Cortex of kidney (tissue), 1 donor: Measurements from ENCODE around the gene COA7.
"Not testable (repeated sequence)": the region's sequence is repeated elsewhere in the genome, so short reads cannot be mapped to it uniquely, and the experiment has no call there.

Source experiments
- DNase-seq: peaks from one replicate; lab custom pipeline; 2025; lab: John Stamatoyannopoulos, UW

The COA7 gene

DNA sequence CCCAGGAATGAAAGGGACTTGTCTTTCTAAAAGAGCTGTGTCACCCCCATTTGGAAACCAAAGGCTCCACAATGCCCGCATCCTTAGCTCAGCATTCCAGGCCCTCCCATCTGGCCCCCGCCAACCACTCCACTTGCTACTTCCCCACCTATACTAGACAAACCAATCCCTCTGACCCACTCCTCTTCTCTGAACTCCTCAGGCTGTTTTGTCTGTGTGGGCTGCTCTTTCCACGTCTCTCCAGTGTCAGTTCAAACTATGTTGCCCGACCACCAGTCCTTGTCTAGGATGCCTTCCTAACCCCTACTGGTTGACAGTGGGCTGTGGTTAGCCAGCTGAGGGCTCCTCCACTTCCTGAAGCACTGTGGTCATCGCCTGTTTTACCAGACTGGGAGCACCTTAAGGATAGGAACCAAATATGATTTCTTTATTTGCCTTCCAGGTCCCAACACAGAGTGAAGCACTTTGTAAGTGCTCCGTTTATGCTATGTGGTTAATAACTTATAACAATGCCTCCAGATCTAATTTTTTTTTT lies 8.1 kb upstream of the COA7 start:
- no peak for DNase-seq

- DNase-seq = no peak
These were observed 5.0 kb upstream of the COA7 start for GRCh38 chr1:52702886-52703787.

DNA sequence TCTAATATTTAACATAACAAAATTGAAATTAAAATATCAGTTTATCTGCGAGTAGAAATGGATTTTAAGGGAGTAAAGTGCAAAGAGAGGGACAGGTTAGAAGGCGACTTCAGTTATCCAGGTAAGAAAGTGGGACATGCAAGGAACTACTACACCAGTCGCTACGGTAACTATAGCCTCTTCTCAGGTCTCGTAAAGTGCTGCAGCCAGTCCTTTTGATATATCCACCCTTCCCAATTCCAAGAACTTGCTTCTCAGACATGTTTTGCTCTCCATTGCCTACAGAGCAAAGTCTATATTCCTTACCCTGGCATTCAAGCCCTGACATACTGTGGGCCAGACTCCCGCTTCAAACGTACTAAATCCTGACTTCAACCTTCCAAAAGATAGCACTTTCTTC lies 2.5 kb downstream of the COA7 start:
- no peak for DNase-seq

GRCh38 chr1:52693843-52694242 lies 4.3 kb downstream of the COA7 start:
- no peak for DNase-seq

DNA sequence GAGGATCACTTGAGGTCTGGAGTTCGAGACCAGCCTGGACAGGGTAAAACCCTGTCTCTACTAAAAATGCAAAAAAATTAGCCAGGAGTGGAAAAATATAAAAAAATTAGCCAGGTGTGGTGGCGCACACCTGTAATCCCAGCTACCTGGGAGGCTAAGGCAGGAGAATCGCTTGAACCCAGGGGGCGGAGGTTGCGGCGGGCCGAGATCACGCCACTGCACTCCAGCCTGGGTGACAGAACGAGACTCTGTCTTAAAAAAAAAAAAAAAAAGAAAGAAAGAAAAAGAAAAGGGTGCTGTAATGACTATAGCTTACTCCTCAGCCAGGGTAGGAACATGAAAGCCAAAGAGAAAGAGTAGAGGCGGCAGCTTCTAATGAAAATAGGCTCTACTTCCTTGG lies 4.8 kb downstream of the COA7 start:
- not testable (repeated sequence) for DNase-seq

DNA sequence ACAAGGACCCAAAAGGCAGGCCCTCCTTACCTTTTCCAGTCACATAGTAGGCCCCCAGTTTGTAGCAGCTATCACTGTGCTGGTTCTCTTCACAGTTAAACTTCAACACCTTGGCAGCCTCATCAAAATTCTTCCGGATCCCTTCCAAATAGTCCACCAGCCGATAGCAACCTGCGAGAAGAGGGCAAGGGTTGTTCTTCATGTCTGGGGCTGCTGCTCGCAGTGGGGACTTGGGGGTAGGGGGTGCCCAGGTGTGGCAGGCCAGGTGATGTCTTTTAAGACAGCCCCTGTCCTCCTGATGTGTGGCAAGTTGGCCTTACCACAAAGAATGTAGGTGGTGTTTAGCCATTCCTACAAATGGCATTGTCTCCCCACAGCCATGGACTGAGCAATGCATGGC lies 5.5 kb downstream of the COA7 start:
- no peak for DNase-seq

DNA sequence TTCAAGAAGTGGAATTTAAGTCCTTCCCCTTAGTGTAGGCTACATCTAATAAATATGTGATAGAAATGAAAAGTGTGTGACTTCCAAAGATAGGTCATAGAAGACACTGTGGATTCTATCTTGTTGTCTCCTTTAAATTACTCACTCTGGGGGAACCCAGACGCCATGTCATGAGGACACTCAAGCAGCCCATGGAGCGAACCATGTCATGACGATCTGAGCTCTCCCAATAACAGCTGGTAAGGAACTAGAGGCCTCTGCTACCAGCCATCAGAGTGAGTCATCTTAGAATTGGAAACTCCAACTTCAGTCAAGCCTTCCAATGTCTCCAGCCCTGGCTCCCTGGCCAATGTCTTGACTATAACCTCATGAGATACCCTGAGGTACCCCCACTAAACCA lies 6.3 kb downstream of the COA7 start:
- DNase-seq = no peak

DNA sequence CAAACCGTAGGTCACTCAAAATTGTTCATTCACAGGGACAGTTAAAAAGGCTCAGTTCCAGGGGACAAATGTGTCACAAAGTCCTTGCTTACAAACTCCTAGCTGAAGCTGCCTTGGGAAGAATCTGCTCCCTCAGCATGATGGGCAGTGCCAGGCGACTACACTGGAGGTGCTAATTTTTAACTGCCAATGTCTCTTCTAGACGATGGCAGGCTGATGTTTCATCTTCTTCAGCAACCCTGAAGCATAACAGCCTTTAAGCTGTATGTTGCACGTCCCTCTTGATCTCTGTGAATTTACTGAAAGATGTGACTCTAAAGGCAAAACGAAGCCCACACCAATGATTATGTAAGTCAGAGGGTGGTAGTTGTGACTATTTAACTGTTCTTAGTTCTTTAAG lies 11.3 kb downstream of the COA7 start:
- no peak for DNase-seq

GRCh38 chr1:52686261-52686751 lies 11.8 kb downstream of the COA7 start:
- DNase-seq = not testable (repeated sequence)

GRCh38 chr1:52684545-52684944 lies 13.6 kb downstream of the COA7 start:
- DNase-seq = no peak

DNA sequence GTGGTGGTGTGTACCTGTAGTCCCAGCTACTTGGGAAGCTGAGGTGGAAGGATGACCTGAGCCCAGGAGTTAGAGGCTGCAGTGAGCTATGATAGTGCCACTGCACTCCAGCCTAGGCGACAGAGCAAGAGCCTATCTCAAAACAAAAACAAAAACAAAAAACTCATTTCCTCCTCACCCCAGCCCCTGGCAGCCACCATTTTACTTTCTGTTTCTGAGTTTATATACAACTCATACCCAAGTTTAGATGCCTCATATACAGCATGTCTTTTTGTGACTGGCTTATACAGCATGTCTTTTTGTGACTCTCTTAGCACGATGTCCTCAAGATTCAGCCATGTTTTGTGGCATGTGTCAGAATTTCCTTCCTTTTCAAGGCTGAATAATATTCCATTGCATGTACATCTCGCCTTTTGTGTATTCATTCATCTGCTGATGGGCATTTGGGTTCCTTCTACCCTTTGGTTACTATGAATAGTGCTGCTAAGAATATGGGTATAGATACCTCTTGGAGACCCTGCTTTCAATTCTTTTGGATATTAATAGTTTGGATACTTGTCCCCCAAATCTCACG lies 14.7 kb downstream of the COA7 start:
- no peak for DNase-seq

- no peak for DNase-seq
These were observed 17.0 kb downstream of the COA7 start for GRCh38 chr1:52681136-52681535.

DNA sequence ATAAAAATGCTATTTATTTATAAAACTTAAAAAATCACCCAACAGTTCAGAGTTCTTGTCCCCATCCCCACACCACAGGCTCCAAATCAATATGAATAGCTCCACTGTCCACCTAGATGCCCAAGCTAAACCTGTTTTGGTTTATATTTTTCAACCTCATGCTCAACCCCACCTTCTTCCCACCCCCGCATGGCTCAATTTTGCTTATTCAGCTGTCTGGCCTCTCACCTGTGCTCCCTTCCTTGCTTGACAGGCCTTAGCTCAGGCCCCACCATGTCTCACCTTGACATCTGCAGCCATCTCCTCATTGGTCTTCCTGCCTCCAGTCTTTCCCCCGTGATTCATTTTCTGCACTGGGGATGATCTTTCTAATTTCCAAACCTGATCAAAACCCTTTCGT lies 17.8 kb downstream of the COA7 start:
- DNase-seq = no peak

- no peak for DNase-seq
These were observed 18.6 kb downstream of the COA7 start for GRCh38 chr1:52679498-52679897.

DNA sequence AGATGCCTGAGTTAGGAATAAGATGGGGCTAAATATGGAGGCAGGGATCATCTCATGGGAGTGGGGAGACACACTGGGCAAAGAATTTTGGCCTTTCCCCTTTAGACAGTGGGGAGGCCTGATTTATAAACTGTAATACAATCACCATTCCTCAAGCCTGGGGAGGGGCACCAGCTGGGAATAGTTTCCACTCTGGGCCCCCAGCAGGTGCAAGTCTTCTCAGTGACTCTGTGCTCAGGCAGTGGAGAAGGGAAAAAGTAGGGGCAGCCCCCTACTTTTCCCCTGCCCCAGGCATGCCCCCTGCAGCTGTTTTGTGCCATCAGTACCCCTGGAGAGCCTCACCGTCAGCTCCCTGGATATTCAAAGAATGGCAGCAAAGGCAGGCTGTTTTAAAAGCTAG lies 19.1 kb downstream of the COA7 start:
- DNase-seq = no peak

DNA sequence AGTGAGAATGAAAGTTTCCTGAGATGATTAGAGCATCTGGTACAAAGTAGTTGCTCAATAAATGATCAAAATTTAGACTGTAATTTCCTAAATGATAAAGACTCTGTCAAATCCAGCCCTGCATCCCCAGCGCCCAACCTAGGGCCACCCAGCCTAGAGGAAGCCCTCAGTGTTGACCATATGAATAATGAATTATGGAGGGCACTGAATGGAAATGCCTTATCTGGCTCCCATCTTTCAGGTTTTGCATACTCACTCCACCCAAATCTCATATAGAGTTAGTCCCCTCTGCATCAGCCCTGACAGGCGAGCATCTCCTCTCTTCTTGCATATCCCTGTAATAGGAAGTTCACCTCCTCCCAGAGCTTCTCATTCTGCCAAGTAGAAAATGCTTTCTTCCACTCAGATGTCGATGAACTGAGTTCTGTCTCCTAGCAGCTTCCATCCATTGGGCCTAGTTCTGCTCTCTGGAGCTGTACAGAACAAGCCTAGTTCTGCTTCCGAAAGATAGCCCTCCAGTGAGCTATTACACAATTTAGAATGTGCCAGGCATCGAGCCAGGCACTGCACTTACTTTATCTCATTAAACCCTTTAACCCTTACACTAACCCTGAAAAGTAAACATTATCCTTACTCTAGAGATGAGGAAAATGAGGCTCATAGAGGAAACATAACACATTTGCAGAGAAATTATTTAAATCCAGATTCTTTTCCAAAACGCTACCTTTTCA lies 20.9 kb downstream of the COA7 start:
- no peak for DNase-seq

DNA sequence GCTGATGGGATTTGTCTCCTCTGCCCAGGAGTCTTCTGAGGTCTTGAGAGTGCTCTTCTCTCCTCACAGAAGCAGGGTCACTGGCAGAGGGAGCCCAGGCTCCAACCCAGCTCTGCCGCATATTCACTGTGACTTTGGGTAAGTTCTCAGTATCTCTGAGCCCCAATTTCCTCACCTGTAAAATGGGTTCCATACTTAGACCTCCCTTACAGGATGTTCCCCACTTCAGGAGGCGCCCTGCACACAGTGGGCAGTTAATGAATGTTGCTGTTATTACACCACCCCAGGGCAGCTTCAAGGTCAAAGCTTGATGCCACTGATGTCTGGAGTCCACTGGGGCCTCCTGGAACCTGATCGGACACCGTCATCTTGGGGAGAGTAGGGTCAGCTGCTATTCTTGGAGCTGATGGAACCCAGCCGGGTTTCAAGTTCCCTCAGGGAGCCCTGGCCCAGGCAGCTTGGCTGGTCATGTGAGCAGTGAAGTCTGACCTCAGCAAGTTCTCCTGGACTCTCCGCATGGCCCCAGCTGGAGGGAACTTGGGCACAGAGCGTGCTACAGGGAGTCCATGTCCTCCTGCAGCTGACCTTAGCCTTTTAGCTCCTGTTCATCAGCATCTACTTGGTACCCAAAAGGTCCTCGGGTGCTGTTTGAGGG lies 21.8 kb downstream of the COA7 start:
- DNase-seq = no peak

DNA sequence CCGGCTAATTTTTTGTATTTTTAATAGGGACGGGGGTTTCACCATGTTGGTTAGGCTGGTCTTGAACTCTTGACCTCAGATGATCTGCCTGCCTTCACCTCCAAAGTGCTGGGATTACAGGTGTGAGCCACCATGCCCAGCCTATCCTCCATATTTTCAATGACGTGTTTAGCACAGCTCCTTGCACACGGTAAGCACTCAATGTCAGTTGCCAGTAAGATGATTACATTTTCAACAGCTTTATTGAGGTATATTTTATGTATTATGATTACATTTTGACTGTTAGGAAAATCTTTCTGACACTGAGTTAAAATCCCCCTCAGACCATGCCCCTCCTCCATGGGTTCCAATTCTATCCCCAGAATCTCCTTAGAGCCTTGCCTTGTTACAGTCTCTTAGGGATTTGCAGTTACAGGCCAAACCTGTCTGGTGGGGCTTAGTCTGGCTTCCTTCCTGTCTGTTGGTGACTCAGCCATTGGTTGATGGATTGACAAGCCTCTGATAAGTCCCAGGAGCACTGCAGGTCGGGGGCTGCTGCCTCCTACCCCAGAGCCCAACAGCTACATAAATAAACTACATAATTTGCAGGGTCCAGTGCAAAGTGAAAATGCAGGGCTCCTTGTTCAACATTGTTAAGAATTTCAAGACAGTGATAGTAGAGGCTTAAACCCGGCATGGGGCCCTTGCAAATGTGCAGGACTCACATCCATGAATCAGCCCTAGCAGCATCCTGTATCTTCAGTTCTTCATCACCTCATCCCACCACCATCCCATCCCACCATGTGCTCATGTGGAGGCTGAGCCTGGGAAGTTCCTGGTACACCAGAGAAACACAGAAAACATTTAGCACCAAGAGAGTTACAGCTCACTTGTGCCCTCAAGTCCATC lies 23.4 kb downstream of the COA7 start:
- DNase-seq = no peak

DNA sequence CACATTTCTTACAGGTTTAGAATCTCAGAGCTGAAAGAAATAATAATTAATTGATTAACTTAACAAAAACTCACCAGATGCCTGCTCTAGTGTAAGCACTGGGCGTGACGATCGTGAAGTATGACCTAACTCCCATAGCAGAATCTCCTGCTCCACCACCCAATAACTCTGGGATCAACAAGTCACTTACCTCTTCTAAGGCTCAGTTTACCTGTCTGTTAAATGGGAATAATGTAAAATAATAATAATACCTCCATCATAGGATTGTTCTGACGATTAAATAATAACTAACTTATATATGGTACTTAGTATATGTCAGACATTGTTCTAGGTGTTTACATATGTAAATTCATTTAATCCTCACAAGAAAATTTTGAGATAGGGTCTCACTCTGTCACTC lies 24.6 kb downstream of the COA7 start:
- no peak for DNase-seq

DNA sequence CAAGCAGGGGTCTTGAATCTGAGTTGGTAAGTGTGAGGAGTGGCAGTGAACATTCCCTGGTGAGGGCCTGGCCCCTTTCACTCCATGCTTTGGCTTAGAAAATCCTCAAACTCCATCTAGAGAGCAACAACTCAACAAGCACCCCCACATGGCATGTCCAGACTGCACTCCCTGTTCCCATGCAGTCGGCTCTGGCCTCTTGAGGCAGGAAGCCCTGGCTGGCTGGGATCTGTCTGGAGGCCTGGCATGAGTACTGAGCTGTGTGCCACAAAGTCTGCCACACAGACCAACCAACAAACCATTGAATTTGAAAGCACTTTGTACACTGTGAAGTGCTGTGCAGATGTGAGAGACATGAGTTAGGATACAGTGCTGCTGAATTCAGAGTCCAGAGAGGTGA lies 25.2 kb downstream of the COA7 start:
- DNase-seq = no peak

GRCh38 chr1:52670604-52671003 lies 27.5 kb downstream of the COA7 start:
- no peak for DNase-seq
